ENCODE results near the gene CYP3A5. TPM values are rescaled to one million over a fixed set of nuclear protein-coding genes. Genes with fewer than 3 reads are reported as not detected.
"Not testable (repeated sequence)": the region's sequence is repeated elsewhere in the genome, so short reads cannot be mapped to it uniquely, and the experiment has no call there.

Gene CYP3A5
- total and polyA plus RNA-seq, 9 of the 15 experiments (the other 6 are each of a cell fraction or from before 2014, with no cell fraction given): 0.73 to 2.8 (median 1.5) TPM

DNA sequence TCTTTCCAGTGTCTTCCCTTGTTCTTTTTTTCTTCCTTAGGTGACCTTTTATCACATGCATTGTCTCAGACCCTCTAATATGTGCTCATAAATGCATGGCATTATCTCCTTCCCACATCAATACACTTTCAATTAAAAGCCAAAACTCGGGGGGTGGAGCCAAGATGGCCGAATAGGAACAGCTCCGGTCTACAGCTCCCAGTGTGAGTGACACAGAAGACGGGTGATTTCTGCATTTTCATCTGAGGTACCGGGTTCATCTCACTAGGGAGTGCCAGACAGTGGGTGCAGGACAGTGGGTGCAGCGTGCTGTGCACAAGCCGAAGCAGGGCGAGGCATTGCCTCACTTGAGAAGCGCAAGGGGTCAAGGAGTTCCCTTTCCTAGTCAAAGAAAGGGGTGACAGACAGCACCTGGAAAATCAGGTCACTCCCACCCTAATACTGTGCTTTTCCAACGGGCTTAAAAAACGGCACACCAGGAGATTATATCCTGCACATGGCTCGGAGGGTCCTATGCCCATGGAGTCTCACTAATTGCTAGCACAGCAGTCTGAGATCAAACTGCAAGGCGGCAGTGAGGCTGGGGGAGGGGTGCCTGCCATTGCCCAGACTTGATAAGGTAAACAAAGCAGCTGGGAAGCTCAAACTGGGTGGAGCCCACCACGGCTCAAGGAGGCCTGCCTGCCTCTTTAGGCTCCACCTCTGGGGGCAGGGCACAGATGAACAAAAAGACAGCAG is 6.2 kb upstream of the CYP3A5 start (continued):
- peak; percentile 44; the same call in 1 of the 2 replicates for TF ChIP-seq RNF2 (IDR thresholded peaks at IDR 0.05)
- TF ChIP-seq YY1 (IDR thresholded peaks at IDR 0.05; ENCODE audit: borderline replicate concordance in 1 of 3, control insufficient read depth in 1 of 3, extremely low read depth in 1 of 3, insufficient read depth in 3 of 3, insufficient read length in 1 of 3, insufficient replicate concordance in 2 of 3, low read depth in 1 of 3, low read length in 2 of 3): peak in 1 of 3 experiments; percentile 50
- TF ChIP-seq SOX6 (IDR thresholded peaks at IDR 0.05): peak; percentile 85
- 0 out of 4 replicates have a peak, but pooled peaks of 1 of the 2 experiments have one; percentile 45 for TF ChIP-seq TBL1XR1 (IDR thresholded peaks at IDR 0.05; ENCODE audit: low read length in 2 of 2)
- 0 out of 4 replicates have a peak, but pooled peaks of 1 of the 2 experiments have one; percentile 41 for TF ChIP-seq SRF (CRISPR knock-in tag; IDR thresholded peaks at IDR 0.05)
- TF ChIP-seq, protein P1, sequence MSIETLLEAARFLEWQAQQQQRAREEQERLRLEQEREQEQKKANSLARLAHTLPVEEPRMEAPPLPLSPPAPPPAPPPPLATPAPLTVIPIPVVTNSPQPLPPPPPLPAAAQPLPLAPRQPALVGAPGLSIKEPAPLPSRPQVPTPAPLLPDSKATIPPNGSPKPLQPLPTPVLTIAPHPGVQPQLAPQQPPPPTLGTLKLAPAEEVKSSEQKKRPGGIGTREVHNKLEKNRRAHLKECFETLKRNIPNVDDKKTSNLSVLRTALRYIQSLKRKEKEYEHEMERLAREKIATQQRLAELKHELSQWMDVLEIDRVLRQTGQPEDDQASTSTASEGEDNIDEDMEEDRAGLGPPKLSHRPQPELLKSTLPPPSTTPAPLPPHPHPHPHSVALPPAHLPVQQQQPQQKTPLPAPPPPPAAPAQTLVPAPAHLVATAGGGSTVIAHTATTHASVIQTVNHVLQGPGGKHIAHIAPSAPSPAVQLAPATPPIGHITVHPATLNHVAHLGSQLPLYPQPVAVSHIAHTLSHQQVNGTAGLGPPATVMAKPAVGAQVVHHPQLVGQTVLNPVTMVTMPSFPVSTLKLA (conservative IDR thresholded peaks at IDR 0.05): peak; percentile 34 to 58; a peak in 3 of 4 replicates
- 0 out of 2 replicates have a peak, but pooled peaks have one; percentile 44 for TF ChIP-seq NFRKB (IDR thresholded peaks at IDR 0.05; ENCODE audit: low read depth)
- peak; percentile 74 for TF ChIP-seq ARID1B (IDR thresholded peaks at IDR 0.05)
- TF ChIP-seq, protein P2, sequence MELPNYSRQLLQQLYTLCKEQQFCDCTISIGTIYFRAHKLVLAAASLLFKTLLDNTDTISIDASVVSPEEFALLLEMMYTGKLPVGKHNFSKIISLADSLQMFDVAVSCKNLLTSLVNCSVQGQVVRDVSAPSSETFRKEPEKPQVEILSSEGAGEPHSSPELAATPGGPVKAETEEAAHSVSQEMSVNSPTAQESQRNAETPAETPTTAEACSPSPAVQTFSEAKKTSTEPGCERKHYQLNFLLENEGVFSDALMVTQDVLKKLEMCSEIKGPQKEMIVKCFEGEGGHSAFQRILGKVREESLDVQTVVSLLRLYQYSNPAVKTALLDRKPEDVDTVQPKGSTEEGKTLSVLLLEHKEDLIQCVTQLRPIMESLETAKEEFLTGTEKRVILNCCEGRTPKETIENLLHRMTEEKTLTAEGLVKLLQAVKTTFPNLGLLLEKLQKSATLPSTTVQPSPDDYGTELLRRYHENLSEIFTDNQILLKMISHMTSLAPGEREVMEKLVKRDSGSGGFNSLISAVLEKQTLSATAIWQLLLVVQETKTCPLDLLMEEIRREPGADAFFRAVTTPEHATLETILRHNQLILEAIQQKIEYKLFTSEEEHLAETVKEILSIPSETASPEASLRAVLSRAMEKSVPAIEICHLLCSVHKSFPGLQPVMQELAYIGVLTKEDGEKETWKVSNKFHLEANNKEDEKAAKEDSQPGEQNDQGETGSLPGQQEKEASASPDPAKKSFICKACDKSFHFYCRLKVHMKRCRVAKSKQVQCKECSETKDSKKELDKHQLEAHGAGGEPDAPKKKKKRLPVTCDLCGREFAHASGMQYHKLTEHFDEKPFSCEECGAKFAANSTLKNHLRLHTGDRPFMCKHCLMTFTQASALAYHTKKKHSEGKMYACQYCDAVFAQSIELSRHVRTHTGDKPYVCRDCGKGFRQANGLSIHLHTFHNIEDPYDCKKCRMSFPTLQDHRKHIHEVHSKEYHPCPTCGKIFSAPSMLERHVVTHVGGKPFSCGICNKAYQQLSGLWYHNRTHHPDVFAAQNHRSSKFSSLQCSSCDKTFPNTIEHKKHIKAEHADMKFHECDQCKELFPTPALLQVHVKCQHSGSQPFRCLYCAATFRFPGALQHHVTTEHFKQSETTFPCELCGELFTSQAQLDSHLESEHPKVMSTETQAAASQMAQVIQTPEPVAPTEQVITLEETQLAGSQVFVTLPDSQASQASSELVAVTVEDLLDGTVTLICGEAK (IDR thresholded peaks at IDR 0.05): 0 out of 2 replicates have a peak, but pooled peaks have one; percentile 20
- TF ChIP-seq, protein P2 (CRISPR knock-in tag; IDR thresholded peaks at IDR 0.05): not testable (repeated sequence)
- TF ChIP-seq, protein P3, sequence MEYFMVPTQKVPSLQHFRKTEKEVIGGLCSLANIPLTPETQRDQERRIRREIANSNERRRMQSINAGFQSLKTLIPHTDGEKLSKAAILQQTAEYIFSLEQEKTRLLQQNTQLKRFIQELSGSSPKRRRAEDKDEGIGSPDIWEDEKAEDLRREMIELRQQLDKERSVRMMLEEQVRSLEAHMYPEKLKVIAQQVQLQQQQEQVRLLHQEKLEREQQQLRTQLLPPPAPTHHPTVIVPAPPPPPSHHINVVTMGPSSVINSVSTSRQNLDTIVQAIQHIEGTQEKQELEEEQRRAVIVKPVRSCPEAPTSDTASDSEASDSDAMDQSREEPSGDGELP (CRISPR knock-in tag; IDR thresholded peaks at IDR 0.05; ENCODE audit: borderline replicate concordance): peak; percentile 96
- TF ChIP-seq SMAD4 (CRISPR knock-in tag; conservative IDR thresholded peaks at IDR 0.05): peak; percentile 81

Data from K562 (cell line).